Astrocyte of the cerebellum (primary cell): ENCODE measurements around the gene CD200R1L.

Experiments
- DNase-seq: peaks from one replicate; pipeline ENCODE4 v3.0.0-alpha.2; 2011; ENCODE audit warnings: low read depth
- H3K4me3 ChIP-seq: 2 replicates; pipeline ENCODE4 v1.5.1; 2011; ENCODE audit warnings: mild to moderate bottlenecking, low read depth, low read length, moderate library complexity
- CTCF ChIP-seq: IDR thresholded peaks from 2 replicates; pipeline ENCODE4 v1.5.1; 2012; ENCODE audit warnings: low read length, low read depth, moderate library complexity, mild to moderate bottlenecking; ENCODE audit errors: missing control alignments
- in situ Hi-C: cut with HindIII; loops from 2 replicates; pipeline ENCODE4 v1.10.0; 2017; ENCODE audit warnings: low sequenced_read_pairs

Gene CD200R1L

GRCh38 chr3:112789787-112790186 is 56.9 kb downstream of the CD200R1L start:
- in situ Hi-C loops: no loop called here
- DNase-seq: no peak
- TF ChIP-seq CTCF: no peak
- no peak overlapping the region for H3K4me3 ChIP-seq

- no peak for DNase-seq
- no peak overlapping the region for H3K4me3 ChIP-seq
- TF ChIP-seq CTCF: no peak
- in situ Hi-C loops: no loop called here
These were observed 59.6 kb downstream of the CD200R1L start for GRCh38 chr3:112786881-112787579.

- DNase-seq: peak; percentile 32
- in situ Hi-C loops: no loop called here
- no peak overlapping the region for H3K4me3 ChIP-seq
- no peak for TF ChIP-seq CTCF
These were observed 60.6 kb downstream of the CD200R1L start for GRCh38 chr3:112786002-112786590.

- no peak for DNase-seq
- in situ Hi-C loops: no loop called here
- no peak for TF ChIP-seq CTCF
- no peak overlapping the region for H3K4me3 ChIP-seq
These were observed 61.2 kb downstream of the CD200R1L start for GRCh38 chr3:112785321-112786001.

- in situ Hi-C loops: no loop called here
- TF ChIP-seq CTCF: no peak
- no peak for DNase-seq
- no peak overlapping the region for H3K4me3 ChIP-seq
These were observed 64.2 kb downstream of the CD200R1L start for GRCh38 chr3:112782491-112782890.

GRCh38 chr3:112781599-112781998 is 65.1 kb downstream of the CD200R1L start:
- in situ Hi-C loops: no loop called here
- no peak for TF ChIP-seq CTCF

More at GRCh38 chr3:112781599-112781998, 65.1 kb downstream of the CD200R1L start:
- DNase-seq: no peak
- H3K4me3 ChIP-seq: no peak overlapping the region
